Natural killer cell (primary cell): Measurements from ENCODE around the gene PROB1. TPM values are rescaled to one million over a fixed set of nuclear protein-coding genes. Genes with fewer than 3 reads are reported as not detected.

Source experiments
- ATAC-seq, 3 donors: fragments of 150-1000 bp in 2 of 3; fragments of 200-7000 bp in 1 of 3; cut with Tn5 transposase; 1 replicate in 1 of 3; 2 replicates in 2 of 3; pipeline ENCODE4 v1.10.0; 2021; ENCODE audit warnings: mild to moderate bottlenecking in 2 of 3, moderate library complexity in 2 of 3
- DNase-seq, 2 donors: peaks; one replicate each; pipeline versions ENCODE4 v3.0.0 to v3.0.0-alpha.2; 2013 to 2021; ENCODE audit warnings: mixed read lengths in 1 of 2
- H3K27ac ChIP-seq: one replicate; pipeline ENCODE4 v1.5.1; 2013; ENCODE audit warnings: mild to moderate bottlenecking, low read length
- H3K27me3 ChIP-seq: one replicate; pipeline ENCODE4 v1.6.1; 2013; ENCODE audit warnings: low read length; ENCODE audit not compliant: control insufficient read depth, insufficient read depth
- H3K36me3 ChIP-seq: one replicate; pipeline ENCODE4 v1.6.1; 2013; ENCODE audit warnings: low read length; ENCODE audit not compliant: control insufficient read depth, insufficient read depth
- H3K4me1 ChIP-seq: one replicate; pipeline ENCODE4 v1.6.1; 2013; ENCODE audit warnings: low read length; ENCODE audit not compliant: control insufficient read depth, insufficient read depth
- H3K4me3 ChIP-seq: one replicate; pipeline ENCODE4 v1.5.1; 2013; ENCODE audit warnings: low read length
- H3K9me3 ChIP-seq: one replicate; pipeline ENCODE4 v1.6.1; 2013; ENCODE audit warnings: low read length; ENCODE audit not compliant: control insufficient read depth, insufficient read depth
- H3K27ac Mint-ChIP-seq, 2 donors: one replicate each; pipeline ENCODE4 v1.8.0; 2022; ENCODE audit warnings: mild to moderate bottlenecking in 2 of 2, mixed read lengths in 2 of 2, moderate library complexity in 1 of 2
- H3K27me3 Mint-ChIP-seq, 2 donors: one replicate each; pipeline ENCODE4 v1.8.0; 2022; ENCODE audit warnings: low read depth in 2 of 2, mixed read lengths in 2 of 2
- H3K36me3 Mint-ChIP-seq: one replicate; pipeline ENCODE4 v1.8.0; 2022; ENCODE audit warnings: mixed read lengths
- H3K4me1 Mint-ChIP-seq, 2 donors: one replicate each; pipeline ENCODE4 v1.8.0; 2022; ENCODE audit warnings: mixed read lengths in 2 of 2
- H3K4me3 Mint-ChIP-seq: one replicate; pipeline ENCODE4 v1.8.0; 2022; ENCODE audit warnings: mild to moderate bottlenecking, moderate library complexity, mixed read lengths
- H3K9me3 Mint-ChIP-seq, 2 donors: one replicate each; pipeline ENCODE4 v1.8.0; 2022; ENCODE audit warnings: mixed read lengths in 2 of 2
- WGBS: methylation state at CpG from one replicate; pipeline ENCODE4 v1.1.7; 2013; ENCODE audit warnings: missing lambda C conversion rate; ENCODE audit not compliant: insufficient coverage; 5-methylcytosine and 5-hydroxymethylcytosine counted together
- intact Hi-C: fragments of 100-400 bp; cut with micrococcal nuclease; formaldehyde crosslinking; loops from one replicate; pipeline ENCODE4 v1.14.2; 2022
- total RNA-seq, 4 donors: library from RNA; stranded (reverse); fragments of 120-200 nt in 1 of 4; gene quantifications; one replicate each; pipeline versions ENCODE4 v1.2.3 to v1.2.4, GENCODE V29; 2013 to 2022
- TF ChIP-seq, protein P1 (sequence below): fragments of 200-600 bp; IDR thresholded peaks from one replicate; pipeline ENCODE4 v1.8.0; 2022; ENCODE audit warnings: antibody characterized with exemption

PROB1 gene
- total RNA-seq, 3 donors from 2014 or later (not counting 1 experiment from before 2014, with no cell fraction given) = 0.91 to 1.0 (median 0.96) TPM

DNA sequence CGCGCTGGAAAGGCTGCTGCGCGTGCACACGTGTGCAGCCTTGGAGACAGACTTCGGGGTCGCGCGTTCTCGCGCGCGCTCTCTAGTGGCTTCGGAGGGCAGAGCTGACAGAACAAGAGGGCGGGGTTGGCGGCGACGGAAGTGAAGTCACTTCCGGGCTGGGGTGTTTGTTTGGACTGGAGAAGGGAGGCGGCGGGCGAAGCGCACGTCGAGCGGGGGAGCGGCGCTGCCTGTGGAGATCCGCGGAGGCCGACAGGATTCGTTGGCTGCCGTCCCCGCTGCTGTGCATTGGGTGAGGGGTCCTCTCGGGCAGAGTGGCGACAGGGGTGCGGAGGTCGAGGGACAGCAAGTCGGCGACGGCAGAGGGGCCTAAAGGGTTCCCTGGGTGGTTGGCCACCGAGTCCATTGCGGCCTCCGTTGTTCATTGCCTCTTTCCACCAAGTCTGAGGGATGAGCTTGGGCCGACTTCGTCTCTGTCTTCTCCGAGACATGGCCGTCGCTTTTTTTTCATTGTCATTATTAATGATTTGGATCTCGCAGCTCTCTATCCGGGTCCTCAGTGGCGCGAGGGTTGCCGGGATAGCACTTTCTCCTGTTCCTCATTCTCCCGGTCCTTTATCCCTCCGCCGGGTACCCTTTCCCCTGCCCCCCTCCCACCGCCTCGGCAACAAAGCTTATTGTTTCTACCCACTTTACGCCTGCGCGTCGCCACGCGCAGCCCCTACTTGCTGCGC is 53.0 kb downstream of the PROB1 start, which contains the start of gene PAIP2:
Gene PAIP2, plus strand, starts transcription at position 166 of the 734 bp plus-strand sequence. CDS start 21,931 bp downstream, outside the sequence.
- Mint-ChIP-seq H3K27me3 (no peaks in the 10 kb centered on the region), H3K27ac (peak within 1 kb of the TSS; percentile 95 to 98), H3K36me3 (no peaks in the 10 kb centered on the region), H3K4me1 (peaks cover 41 to 47% of the 10 kb centered on the region in 2 donors), H3K9me3 (no peaks in the 10 kb centered on the region), H3K4me3 (peak within 1 kb of the TSS; percentile 96)
- peaks cover 2% of the 10 kb centered on the region for H3K36me3 ChIP-seq
- DNase-seq (peak; percentile 96 to 99), ATAC-seq (peak; percentile 88 to 97 (median 92))
- TF ChIP-seq, protein P1, sequence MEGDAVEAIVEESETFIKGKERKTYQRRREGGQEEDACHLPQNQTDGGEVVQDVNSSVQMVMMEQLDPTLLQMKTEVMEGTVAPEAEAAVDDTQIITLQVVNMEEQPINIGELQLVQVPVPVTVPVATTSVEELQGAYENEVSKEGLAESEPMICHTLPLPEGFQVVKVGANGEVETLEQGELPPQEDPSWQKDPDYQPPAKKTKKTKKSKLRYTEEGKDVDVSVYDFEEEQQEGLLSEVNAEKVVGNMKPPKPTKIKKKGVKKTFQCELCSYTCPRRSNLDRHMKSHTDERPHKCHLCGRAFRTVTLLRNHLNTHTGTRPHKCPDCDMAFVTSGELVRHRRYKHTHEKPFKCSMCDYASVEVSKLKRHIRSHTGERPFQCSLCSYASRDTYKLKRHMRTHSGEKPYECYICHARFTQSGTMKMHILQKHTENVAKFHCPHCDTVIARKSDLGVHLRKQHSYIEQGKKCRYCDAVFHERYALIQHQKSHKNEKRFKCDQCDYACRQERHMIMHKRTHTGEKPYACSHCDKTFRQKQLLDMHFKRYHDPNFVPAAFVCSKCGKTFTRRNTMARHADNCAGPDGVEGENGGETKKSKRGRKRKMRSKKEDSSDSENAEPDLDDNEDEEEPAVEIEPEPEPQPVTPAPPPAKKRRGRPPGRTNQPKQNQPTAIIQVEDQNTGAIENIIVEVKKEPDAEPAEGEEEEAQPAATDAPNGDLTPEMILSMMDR = peak; percentile 67
- peak within 1 kb of the TSS; percentile 91 for H3K4me3 ChIP-seq
- no peaks in the 10 kb centered on the region for H3K9me3 ChIP-seq
- peaks cover 21% of the 10 kb centered on the region for H3K4me1 ChIP-seq
- H3K27me3 ChIP-seq = no peaks in the 10 kb centered on the region
- intact Hi-C loops = loop anchor here (1.0 to 5.0 kb wide), 3 partner anchors 49 to 70 kb away; partner anchors contain the start of gene MATR3
- WGBS = 0% methylated on average over 66 of the region's 66 CpGs
- H3K27ac ChIP-seq = peak within 1 kb of the TSS; percentile 97

DNA sequence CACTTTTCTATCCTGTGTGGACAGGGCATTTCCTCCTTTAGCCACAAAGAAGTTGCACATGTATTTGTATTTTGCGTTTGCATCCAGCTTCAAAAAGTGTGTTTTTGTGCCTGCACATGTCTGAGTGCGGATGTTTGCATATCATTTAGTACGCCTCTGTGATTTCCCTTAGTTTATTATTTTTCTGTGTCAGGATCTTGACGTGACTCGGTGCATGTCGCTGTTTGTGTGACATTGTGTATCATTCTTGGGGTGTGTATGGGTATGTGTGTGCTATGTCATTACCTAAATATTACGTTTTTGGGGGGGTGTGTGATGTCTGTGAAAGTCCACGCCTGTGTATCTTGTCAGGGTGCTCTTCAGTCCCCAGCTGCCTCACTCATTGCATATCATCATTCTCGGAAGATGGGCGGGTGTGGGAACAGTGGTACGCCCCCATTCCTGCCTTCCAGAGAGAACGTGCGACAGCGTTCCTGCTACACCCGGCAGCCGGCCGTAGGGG is 53.7 kb downstream of the PROB1 start:
- TF ChIP-seq, protein P1 = no peak
- WGBS = 2% methylated on average over 17 of the region's 17 CpGs

More for the DNA sequence above, 53.7 kb downstream of the PROB1 start:
- Mint-ChIP-seq H3K27me3 (no peaks in the 10 kb centered on the region), H3K4me1 (peaks cover 41 to 47% of the 10 kb centered on the region in 2 donors), H3K9me3 (no peaks in the 10 kb centered on the region), H3K4me3 (peak overlapping the region; percentile 96), H3K27ac (peak overlapping the region; percentile 95 to 98), H3K36me3 (no peaks in the 10 kb centered on the region)
- peaks cover 2% of the 10 kb centered on the region for H3K36me3 ChIP-seq
- no peaks in the 10 kb centered on the region for H3K9me3 ChIP-seq
- no peaks in the 10 kb centered on the region for H3K27me3 ChIP-seq
- ATAC-seq (peak in 1 of 3 donors; percentile 12), DNase-seq (no peak)
- H3K4me3 ChIP-seq = peak overlapping the region; percentile 91
- no peak overlapping the region for H3K27ac ChIP-seq
- intact Hi-C loops = loop anchor here (1.0 to 5.0 kb wide), 2 partner anchors 48 to 69 kb away; partner anchors contain the start of gene MATR3
- H3K4me1 ChIP-seq = peaks cover 17% of the 10 kb centered on the region

Other genes with a start within 250 kb of the PROB1 start
- 10 to 100 TPM; 16.9 to 22.5 (median 22.4) TPM for gene SIL1, start 196.7 kb downstream of the PROB1 start, total RNA-seq
- 100 to 1,000 TPM; 290 to 324 (median 297) TPM for gene MATR3, start 101.4 kb downstream of the PROB1 start, total RNA-seq
- 100 to 1,000 TPM; 105 to 126 (median 110) TPM for gene PAIP2, start 53.2 kb downstream of the PROB1 start, total RNA-seq
- not detected for gene SLC23A1, start 11.8 kb downstream of the PROB1 start, total RNA-seq
- gene MZB1, start 5.2 kb downstream of the PROB1 start, total RNA-seq = 10 to 100 TPM in 1 of 3 donors, 1 to 10 TPM in 2; 2.0 to 60.0 (median 2.8) TPM
- 1 to 10 TPM; 1.6 to 2.9 (median 2.7) TPM for gene SPATA24, start 9.0 kb upstream of the PROB1 start, total RNA-seq
- 1 to 10 TPM; 2.9 to 4.9 (median 3.6) TPM for gene DNAJC18, start 44.4 kb upstream of the PROB1 start, total RNA-seq
- gene ECSCR, start 67.6 kb upstream of the PROB1 start, total RNA-seq = under 1 TPM in 1 of 3 donors, not detected in 2; 0.48 TPM
- gene SMIM33, start 75.9 kb upstream of the PROB1 start, total RNA-seq = not detected
- gene STING1, start 87.7 kb upstream of the PROB1 start, total RNA-seq = 10 to 100 TPM; 95.5 to 98.9 (median 96.6) TPM
- 100 to 1,000 TPM; 127 to 139 (median 131) TPM for gene UBE2D2, start 166.2 kb upstream of the PROB1 start, total RNA-seq